GM21529 (cell line): ENCODE data around the gene LRRC15.

Experiments
- ATAC-seq: cut with Tn5 transposase; IDR thresholded peaks from one replicate; pipeline ENCODE4 v1.9.1; 2021; ENCODE audit not compliant: unreplicated experiment

The LRRC15 gene

DNA sequence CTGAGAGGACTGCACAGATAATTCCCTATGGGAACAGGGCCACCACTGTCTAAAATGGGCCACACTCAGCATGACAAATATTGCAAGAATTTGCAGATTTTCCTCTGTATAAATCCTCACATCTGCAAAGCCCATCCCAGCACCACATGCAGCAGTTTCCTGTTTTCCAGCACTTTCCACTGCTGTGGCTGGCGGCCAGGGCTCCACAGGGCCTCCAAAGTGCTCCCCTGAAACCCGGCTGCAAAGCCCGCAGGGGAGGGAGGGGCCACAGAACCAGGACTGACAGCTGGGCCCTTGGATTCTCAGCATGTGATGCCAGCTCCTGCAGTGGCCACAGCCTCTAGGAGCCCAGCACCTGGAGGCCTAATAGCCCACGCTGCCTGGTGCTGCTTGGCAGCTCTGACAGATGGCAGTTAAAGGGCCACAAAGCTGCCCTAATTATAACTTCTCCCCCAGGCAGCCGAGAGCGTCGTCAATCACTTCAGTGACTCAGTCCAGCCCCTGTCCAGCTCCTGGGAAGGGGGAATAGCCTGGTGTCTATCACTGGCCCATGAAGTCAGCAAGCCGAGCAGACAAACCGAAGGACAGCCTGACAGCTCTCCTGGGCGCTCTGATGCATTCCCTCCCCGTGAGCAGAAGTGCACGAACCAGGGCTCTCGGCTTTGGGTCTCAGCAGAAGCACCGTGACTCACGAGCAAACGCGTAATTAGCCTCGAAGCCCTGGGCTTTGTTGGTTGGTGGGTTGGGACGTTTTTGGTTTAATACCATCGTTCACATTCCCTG is 4.7 kb downstream of the LRRC15 start:
- ATAC-seq, result no peak

DNA sequence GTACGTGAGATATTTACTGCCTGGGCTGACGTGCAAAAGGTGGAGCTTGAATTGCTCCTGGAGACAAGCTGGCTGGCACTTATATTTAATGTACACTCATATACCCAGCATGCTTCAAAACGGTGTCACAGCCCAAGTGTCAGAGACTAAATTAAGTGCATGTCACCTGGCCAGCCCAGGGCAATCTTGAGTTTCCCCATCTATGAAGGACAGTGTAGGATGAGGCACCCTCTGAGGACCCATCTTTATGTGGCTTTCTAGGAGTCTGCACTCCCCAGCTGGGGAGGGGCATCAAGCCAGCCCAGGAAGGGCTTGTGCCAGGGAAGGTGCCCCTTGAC is 5.3 kb downstream of the LRRC15 start:
- ATAC-seq, result no peak

DNA sequence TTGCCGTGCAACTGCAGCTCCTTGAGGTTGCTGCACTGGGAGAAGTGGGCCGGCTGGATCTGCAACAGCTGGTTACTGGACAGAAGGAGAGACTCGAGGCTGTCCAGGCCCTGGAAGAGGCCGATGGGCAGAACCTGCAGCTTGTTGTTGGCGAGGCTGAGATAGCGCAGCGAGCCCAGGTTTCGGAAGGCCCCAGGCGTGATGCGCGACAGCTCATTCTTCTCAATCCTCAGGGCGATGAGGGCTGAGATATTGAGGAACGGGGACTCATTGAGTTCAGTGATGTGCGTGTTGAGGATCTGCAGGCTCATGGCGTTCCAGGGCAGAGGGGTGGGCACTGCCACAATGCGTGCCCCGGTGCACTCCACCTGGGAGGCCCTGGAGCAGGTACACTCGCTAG is 9.0 kb downstream of the LRRC15 start:
- no peak for ATAC-seq

DNA sequence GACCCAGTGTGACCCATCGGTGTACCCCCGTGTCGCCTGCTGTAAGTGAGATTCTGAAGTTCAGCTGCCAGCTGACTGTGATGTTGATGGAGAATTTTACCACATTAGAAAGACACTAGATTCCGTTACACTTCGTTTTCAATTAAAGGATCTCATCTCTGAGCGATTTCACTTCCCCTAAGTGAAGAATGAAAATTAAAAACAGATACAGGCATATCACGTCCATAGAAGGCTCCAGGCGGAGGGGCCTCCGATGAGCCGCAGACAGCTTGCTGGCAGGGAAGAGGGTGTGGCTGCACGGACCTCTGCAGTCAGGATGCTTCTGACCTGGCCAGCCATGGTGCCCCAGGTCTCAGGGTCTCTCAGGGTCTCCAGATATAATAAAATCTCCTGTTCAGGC is 11.9 kb downstream of the LRRC15 start:
- no peak for ATAC-seq

DNA sequence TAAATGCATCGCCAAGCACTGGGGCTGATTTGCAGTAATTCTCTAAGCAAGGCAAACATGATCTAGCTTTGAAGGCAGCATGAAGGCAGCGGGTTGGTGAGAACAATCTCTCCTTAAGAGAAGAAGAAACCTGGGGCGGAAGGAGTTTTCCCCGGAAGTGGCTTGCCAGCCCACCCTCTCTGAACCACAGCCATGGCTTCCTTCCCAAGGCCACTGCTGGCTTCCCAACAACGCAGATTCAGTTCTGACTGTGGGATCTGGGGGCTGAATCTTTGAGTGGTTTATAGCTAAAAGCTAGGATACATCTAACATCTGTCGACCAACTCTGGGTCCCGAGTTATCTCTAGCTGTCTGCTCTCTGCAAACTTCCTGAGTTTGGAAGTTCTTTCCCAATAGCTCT is 14.2 kb downstream of the LRRC15 start:
- no peak for ATAC-seq

DNA sequence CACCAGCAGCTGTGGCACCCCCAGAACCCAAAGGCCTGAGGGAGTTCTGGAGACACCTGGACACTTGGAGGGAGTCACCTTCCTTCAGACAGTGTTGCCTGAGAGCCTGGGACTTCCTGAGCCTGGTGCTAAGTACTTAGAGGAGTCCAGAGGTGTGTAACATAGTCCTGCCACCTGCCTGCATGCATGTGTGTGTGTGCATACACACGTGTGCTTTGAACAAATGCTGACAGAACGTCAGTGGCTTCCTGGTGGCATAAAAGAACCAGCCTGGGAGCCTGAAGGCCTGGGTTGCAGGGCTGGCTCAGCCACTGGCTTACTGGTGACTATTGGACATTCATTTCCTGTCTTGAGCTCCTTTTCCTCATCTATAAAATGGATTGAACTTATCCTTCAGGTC is 15.2 kb downstream of the LRRC15 start:
- ATAC-seq, result no peak

DNA sequence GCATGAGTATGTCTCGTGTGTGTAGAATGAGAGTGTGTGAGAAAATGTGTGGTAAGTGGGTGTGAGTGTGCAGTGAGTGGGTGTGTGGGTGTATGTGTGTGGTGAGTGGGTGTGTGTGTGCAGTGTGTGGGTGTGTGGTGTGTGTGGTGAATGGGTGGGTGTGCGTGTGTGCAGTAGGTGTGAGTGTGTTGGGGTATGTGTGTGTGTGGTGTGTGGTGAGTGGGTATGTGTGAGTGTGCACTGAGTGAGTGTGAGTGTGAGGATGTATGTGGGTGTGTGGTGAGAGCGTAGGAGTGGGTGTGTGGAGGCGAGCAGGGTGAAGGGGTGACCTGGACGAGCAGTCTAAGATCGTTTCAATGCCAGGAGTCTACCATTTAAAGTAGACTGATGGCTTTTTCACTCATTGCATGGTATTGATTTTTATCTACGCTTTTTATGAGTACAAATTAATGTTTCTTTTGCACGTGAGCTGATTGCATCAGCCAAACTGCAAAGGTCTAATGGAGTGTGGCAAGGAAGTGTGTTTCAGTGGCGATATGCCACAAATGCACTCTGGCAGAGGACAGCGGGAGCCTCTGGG is 16.8 kb downstream of the LRRC15 start:
- ATAC-seq, result no peak

DNA sequence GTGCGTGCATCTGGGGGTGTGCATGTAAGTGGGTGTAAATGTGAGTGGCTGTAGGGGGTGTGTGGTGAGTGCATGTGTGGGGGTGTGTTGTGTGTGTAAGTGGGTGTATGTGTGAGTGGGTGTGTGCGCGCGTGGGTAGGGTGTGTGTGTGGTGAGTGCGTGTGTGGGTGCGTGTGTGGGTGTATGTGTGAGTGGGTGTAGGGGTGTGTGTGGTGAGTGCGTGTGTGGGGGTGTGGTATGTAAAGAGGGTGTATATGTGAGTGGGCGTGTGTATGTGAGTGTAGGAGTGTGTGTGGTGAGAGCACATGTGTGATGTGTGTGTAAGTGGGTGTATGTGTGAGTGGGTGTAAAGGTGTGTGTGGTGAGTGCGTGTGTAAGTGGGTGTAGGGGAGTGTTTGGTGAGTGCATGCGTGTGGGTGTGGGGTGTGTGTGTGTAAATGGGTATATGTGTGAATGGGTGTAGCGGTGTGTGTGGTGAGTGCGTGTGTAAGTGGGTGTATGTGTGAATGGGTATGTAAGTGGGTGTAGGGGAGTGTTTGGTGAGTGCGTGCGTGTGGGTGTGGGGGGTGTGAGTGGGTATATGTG is 17.5 kb downstream of the LRRC15 start:
- no peak for ATAC-seq

DNA sequence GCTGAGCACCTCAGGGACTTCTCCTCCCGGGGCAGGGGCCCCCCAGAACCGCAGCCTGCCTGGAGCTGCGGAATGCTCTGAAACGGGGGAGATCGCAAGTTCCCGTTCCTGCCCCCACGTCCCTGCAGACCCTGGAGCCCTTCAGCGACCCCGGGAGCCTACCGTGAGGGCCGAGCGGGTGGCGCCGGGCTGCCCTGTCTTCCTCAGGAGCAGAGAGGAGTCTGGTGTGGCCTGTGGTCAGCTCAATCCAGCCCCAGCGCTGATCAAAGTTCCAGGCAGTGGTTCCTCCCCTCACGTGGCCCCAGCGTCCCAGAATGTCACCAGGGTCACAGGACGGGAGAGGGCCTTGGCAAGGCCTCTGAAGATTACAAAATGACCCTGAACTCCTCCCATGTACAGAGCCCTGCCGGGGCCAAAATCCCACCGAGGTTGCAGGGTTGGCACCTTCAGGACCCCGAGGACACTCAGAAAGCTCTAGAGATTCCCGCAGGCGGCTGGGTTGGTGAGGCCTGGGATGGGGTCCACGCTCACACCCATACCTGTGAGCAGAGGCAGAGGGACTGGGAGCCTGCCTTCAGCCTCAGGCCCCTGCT is 18.4 kb downstream of the LRRC15 start, which contains the start of gene CPN2:
Gene CPN2, minus strand, starts transcription at position 249 of the 593 bp plus-strand sequence. CDS start 8,626 bp downstream, outside the sequence.
- ATAC-seq, result no peak

DNA sequence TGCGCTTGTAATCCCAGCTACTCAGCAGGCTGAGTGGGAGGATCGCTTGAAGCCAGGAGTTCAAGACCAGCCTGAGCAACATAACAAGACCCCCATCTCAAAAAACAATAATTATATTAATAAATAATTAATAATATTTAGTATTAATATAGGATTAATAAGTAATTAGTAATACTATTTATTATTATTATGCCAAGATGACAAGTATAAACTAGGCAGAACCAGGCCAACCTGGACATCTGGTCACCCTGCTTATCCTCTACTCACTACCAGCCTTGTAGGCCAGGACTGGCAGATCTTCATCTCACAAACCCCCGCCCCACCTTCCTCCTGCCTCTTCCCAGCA is 18.8 kb downstream of the LRRC15 start:
- no peak for ATAC-seq

DNA sequence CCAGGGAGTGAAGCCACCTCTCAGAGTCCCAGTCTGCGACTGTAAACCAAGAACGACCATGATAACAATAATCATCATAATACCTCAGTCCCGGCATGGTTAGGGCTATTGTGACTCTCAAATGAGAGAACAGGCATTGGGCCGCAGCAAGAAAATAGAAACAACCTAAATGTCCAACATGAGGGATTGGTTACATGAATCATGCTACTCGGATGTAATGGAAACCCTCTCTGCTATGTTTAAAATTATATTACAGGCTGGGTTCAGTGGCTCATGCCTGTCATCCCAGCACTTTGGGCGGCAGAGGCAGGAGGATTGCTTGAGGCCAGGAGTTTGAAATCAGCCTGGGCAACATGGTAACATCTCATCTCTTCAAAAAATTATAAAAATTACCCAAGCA is 21.2 kb downstream of the LRRC15 start:
- ATAC-seq, result no peak

DNA sequence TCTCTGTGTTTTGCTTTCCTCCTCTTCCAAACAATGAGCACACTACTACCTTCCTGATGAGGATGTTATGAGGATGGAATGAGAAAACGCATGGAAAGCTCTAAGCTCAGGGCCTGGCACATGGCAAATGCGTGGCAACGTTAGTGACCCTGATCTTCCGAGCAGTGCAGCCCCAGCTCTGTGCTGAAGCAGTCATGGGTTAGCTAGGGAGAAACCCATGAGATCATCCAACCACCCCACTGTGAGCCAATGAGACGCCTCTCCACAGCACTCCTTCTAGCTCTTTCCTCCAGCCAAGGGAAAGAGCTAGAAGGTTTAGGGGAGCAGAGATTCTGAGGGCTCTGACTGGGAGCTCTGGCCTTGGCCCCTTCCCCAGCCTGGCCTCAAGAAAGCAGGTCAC is 22.9 kb downstream of the LRRC15 start:
- no peak for ATAC-seq

DNA sequence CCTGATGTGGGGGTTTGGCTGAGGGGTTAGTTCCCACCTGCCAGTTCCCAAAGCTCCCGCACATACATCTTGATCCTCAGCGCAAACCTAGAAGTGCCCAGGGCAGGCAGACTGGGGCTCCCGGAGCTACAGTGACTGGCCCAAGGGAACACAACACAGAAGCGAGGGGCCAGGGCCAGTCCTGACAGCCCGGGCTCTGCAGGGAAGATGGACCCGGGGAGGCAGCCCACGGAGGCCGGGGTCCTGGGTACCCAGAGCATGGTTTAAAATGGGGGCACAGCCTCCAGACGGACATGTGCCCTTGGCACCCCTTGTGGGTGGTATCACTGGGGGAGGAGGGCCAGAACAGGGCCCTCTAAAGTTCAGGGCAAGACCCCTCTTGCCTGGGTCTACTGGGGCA is 23.5 kb downstream of the LRRC15 start:
- ATAC-seq, result no peak

DNA sequence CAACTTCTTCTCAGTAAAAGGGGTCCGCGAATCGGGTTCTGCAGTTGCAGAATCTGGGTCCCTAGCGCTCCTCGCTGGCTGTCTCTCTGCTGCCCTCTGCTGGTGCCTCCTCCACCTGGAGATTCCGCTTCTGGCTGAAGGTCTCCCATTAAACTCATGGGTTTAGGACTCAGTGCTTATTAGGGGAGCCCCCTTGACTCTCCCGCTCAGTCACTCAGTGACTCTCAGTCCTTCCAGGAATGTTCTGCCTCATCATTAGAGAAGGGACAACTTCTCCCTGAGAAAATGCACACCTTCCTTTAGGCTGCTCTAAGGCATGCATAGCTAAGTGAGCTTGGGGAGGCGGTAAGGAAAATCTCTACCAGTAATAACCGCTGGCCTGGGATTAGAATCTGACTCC is 25.5 kb downstream of the LRRC15 start:
- no peak for ATAC-seq

DNA sequence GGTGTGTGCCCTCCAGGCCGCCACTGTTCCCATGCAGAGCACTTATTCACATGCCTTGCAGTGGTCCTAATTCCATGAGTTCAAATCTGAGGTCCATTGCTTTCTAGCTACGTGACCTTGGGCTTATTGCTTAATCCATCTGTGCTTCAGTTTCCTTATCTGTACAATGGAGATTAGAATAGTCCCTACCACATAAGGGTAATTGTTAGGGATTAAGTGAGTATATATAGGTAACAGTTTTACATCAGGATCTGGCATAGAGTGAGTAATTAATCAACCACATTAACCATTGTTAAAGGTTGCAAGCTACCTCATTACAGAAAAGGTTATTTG is 26.0 kb downstream of the LRRC15 start:
- no peak for ATAC-seq

DNA sequence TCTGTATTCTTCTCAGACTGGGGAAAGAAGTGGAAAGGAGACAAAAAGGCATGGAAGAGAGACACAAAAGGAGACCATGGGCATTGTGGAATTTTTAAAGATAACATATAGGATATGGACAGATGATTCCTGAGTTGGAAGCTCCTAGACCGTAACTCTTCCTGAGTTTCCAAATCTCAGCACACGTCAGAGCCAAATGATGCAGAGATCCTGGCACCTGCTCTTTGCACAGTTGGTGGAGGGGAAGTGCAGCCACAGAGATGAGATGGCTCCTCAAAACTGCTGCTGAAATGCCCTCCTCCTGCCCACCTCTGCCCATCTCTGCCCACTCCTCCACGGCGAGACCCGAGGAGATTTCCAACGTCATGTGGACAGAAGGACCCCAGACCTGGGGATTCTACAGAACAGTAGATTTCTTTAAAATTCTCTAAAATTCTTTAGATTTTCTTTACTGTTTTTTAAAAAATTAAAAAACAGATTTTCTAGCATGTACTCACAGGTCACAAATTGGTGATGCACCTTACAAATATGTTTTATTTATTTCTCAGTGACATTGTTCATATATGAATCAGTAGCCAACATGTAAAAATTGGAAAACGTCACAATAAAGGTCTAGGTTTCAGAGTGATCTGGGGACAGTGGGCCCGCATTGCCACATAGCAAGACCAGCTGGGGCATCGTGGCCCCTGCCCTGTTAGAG is 26.5 kb downstream of the LRRC15 start:
- ATAC-seq, result no peak

DNA sequence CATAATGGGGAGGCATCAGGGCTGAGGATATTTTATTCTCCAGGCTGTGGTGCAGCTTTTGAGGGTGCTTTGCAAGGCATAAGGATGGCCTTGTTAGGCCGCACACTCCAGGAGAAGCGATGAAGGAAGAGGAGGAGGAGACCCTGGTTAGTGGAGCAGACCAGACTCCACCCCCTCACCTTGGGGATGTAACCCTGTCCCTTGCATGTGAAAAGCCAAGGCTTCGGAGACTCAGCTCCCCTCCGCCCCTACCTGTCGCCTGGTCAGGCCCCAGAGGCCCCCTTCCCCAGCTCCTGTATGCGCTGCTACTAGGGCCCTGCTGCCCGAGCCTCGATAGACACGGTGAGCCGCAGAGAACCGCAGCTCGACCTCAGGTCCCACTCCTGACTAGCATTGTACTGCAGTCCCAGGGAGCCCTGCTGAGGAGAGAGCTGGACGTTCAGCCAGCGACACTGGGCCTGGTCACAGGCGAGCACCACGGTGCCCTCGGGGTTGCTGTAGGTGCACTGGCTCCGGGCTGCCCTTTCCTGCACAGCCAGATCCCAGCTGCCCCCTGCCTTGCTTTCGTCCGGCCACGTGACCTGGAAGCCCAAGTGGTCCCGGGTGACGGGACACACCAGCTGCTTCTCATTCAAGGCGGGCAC is 28.7 kb downstream of the LRRC15 start:
- no peak for ATAC-seq

DNA sequence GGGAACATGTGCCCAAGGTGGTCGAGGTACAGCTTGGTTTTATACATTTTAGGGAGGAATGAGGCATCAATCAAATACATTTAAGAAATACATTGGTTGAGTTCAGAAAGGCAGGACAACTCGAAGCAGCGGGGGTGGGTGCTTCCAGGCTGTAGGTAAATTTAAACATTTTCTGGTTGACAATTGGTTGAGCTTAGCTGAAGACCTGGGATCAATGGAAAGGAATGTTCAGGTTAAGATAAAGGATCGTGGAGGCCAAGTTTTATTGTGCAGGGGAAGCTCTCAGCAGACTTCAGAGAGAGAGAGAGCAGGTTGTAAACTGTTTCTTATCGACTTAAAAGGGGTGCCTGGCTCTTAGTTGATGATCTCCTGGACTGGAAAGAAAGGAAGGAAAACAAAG is 29.7 kb downstream of the LRRC15 start:
- ATAC-seq, result no peak

DNA sequence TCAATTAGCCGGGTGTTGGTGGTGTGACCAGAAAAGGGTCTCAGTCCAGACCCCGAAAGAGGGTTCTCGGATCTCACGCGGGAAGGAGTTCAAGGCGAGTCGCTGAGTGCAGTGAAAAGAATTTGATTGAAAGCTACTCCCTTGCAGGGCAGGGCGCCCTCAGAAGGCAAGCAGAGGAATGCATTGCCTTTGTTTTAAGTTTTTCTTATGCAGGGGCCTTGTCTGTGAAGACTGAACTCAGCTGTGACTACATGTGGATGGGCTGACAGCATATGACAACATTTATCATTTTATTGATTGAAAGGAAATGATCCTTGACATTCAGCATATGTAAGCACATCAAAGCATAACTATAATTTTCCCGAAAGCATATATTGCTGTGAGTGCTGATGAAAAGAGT is 30.2 kb downstream of the LRRC15 start:
- ATAC-seq, result no peak

DNA sequence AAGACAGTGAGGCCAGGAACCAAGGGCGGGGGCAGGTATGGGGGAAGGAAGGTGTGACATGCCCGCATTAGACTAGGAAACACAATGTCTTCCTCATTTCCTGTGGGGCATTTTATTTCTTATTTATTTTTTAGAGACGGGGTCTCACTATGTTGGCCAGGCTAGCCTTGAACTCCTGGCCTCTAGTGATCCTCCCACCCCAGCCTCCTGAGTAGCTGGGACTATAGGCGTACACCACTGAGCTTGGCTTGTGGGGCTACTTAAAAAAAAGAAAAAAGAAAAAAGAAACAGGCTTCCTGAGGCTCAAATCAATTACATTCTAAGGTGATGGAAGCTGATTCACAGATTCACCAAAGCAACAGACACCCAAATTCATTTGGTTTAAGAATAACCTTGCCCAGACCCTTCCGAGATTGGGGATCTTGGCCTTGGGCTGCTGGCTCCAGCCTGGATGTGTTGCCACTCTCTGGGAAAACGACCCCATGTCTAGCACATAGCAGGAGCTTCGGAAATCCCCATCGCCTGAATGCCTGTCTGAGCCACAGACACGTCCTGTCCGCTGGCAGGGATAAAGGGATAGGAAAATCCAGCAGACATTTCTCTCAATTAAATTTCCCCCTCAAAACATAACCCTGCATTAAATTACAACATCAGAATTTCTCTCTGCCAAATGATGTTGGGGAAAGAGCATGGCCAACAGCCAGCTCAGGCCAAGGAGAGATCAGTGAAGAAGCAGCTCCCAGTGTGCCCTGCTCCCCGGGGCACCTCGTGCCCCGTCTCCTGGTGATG is 31.4 kb downstream of the LRRC15 start:
- ATAC-seq, result no peak
